AG09309 (cell line): ENCODE results near the gene BCL2.

Experiments used
- DNase-seq: peaks from one replicate; pipeline ENCODE4 v3.0.0-alpha.2; 2010; ENCODE audit warnings: low read depth
- H3K4me3 ChIP-seq: 2 replicates; pipeline ENCODE4 v1.5.1; 2011; ENCODE audit warnings: mild to moderate bottlenecking, low read depth, low read length, moderate library complexity; ENCODE audit not compliant: control insufficient read depth
- TF ChIP-seq, protein P1 (sequence below): IDR thresholded peaks from 2 replicates; pipeline ENCODE4 v1.5.1; 2011; ENCODE audit warnings: mild to moderate bottlenecking, low read depth, low read length, inconsistent platforms; ENCODE audit not compliant: insufficient read depth, control insufficient read depth; ENCODE audit errors: missing control alignments

Gene BCL2

DNA sequence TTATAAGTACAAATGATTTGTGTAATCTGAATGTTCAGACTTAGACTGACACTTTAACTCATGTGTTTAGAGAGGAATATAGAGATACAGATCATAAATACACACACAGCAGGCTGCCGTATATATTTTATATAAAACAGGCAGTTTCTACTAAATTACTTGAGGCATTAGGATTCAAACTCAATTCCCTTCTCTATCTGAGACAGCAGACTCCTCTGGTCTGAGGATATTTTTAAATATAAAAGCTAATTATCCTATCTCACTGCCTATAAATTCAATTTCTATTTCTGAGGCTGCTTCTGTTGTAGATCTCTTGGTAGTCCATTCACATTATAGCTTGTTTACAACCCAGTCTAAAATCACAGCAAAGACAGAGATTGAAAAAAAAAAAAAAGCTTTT, 46.9 kb downstream of the BCL2 start:
- no peak overlapping the region for H3K4me3 ChIP-seq
- TF ChIP-seq, protein P1, sequence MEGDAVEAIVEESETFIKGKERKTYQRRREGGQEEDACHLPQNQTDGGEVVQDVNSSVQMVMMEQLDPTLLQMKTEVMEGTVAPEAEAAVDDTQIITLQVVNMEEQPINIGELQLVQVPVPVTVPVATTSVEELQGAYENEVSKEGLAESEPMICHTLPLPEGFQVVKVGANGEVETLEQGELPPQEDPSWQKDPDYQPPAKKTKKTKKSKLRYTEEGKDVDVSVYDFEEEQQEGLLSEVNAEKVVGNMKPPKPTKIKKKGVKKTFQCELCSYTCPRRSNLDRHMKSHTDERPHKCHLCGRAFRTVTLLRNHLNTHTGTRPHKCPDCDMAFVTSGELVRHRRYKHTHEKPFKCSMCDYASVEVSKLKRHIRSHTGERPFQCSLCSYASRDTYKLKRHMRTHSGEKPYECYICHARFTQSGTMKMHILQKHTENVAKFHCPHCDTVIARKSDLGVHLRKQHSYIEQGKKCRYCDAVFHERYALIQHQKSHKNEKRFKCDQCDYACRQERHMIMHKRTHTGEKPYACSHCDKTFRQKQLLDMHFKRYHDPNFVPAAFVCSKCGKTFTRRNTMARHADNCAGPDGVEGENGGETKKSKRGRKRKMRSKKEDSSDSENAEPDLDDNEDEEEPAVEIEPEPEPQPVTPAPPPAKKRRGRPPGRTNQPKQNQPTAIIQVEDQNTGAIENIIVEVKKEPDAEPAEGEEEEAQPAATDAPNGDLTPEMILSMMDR: no peak
- no peak for DNase-seq

DNA sequence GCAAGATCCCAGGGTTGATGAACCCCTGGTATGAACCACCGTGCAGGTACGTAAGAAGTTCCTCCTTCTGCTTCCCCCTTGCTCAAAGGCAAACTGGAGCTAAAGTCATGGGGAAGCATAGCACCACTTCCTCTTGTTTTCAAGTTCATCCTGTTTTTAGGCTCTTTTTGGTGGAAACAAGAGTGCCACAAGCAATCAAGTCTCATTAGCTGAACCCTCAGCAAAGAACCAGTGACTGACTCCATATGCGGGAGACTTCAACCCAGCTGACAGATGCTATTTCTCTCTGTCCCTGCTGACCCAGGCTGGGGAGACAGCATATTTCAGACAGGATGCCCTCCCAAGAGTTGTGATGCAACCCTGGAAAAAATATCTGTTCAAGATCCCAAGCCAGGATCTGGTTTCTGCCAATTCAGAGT, 47.7 kb downstream of the BCL2 start:
- TF ChIP-seq, protein P1: no peak
- H3K4me3 ChIP-seq: no peak overlapping the region
- DNase-seq: no peak

DNA sequence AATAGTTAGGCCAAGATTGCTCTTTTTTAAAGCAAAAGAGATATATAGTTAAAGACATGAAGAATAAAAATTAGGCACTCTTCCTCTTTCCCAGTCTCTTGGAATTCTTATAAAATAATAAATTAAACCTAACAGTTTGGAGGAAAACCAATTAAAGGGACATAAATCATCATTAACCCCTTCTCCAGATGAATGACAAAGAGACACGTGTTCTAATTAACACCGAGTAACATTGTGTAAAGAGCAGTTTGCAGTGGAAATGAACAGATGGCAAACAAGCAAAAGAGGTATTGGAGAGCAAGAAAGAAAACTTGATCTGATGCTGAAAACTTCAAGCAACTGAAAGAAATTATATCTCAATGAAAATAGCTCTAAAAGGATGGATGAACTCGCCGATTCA, 48.4 kb downstream of the BCL2 start:
- DNase-seq: no peak
- TF ChIP-seq, protein P1: no peak
- no peak overlapping the region for H3K4me3 ChIP-seq

DNA sequence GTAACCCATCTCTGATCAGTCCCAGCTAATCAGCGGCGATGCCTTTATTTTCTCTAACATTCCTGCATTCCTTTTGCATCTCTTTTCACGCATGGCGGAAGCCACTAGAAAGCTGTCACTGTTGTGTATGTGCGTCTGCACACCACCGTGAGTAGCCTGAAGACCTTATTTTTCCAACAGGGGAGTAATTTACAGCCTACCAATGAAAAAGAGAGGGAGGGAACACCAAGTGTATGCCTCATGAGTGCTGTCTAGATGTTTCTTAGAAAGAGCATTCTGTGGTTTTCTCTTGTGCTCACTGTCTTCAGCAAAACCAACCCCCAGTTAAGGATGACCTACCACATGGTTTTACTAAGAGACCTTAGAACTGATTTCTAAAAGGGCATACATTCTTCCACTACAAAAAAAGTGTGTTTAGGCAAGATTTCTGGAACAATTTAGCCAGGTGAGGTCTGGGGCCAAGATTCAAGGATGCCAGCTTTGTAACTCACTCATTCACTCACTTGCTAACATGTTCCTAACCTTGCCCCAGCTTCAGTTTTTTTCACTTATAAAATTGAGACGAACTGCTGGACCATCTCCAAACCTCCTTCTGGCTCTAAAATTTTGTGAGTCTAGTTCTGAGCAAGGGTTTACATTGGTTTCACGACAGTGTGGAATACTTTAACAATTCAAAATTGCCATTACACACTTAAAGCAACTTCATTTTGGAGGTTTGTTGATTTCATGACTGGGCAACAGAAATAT, 51.4 kb downstream of the BCL2 start:
- TF ChIP-seq, protein P1: no peak
- DNase-seq: no peak
- H3K4me3 ChIP-seq: no peak overlapping the region

DNA sequence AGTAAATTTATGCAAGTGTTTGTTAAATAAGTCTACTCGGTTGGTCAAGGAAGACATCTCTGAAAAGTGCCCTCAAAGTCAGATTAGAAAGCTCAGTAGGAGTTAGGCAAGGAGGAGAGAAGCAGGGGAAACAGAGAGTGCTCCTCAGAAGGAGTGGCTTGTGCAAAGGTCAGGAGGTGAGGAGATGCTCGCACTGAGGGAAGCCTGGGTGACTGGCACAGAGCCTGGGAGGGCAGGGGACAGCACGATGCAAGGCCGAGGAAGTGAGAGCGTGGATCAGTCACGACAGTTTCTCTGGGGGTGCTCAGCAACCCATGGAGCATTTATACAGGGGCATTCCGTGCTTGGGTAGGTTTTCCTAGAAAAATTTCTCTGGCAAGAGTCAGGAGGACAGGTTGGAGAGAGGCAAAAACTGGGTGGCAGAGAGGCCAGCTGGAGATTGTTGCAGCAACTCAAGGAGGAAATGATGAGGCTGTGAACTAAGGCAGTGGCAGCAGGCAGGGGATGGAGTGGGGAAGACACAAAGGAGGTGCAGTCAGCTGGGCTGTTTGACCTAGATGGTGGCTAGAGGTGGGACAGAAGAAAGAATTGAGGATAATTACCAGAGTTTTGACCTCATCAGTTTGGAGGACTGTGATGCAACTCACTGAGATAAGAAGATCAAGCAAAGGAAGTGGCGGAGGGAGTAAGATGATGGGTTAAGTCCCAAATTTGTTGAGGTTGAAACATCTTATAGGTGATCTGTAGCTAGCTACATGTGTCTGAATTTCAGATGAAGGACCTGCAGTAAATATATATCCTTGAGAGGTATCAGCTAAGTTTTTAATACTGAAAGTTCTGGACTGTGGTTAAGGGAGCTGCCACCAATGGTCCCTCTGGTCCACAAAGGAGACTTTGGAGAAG, 52.4 kb downstream of the BCL2 start:
- TF ChIP-seq, protein P1: no peak
- DNase-seq: no peak
- H3K4me3 ChIP-seq: no peak overlapping the region

DNA sequence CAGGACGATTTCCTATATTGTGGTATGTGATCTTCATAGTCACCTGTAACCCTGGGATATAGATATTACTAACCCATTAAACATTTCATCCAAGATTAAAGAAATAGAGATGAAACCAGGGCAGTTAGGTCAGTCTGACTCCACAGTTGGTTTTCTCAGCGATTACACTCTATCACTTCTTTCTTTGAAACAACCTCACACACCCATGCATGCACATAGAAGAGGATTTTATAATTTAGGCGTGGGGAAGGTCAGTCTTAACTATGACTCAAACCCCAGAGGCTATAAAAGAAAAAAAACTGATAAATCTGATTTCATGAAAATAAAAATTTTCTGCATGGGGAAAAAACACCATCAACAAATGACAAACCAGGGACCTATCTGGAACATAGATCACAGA, 54.2 kb downstream of the BCL2 start:
- DNase-seq: no peak
- TF ChIP-seq, protein P1: no peak

More for the DNA sequence above, 54.2 kb downstream of the BCL2 start:
- no peak overlapping the region for H3K4me3 ChIP-seq
